Measurements from ENCODE around the gene DIAPH3.

Gene DIAPH3

GRCh38 chr13:60019119-60019993 lies 144.4 kb downstream of the DIAPH3 start:
- DNase-seq (ENCODE audit: low read depth) = no peak

- no peak for DNase-seq (ENCODE audit: low read depth)
These were observed 145.2 kb downstream of the DIAPH3 start for GRCh38 chr13:60018536-60018935.

GRCh38 chr13:60016229-60016628 lies 147.5 kb downstream of the DIAPH3 start:
- no peak for DNase-seq (ENCODE audit: low read depth)

GRCh38 chr13:60013166-60013565 lies 150.6 kb downstream of the DIAPH3 start:
- DNase-seq (ENCODE audit: low read depth) = no peak

GRCh38 chr13:60012488-60012887 lies 151.2 kb downstream of the DIAPH3 start:
- DNase-seq (ENCODE audit: low read depth) = no peak

DNA sequence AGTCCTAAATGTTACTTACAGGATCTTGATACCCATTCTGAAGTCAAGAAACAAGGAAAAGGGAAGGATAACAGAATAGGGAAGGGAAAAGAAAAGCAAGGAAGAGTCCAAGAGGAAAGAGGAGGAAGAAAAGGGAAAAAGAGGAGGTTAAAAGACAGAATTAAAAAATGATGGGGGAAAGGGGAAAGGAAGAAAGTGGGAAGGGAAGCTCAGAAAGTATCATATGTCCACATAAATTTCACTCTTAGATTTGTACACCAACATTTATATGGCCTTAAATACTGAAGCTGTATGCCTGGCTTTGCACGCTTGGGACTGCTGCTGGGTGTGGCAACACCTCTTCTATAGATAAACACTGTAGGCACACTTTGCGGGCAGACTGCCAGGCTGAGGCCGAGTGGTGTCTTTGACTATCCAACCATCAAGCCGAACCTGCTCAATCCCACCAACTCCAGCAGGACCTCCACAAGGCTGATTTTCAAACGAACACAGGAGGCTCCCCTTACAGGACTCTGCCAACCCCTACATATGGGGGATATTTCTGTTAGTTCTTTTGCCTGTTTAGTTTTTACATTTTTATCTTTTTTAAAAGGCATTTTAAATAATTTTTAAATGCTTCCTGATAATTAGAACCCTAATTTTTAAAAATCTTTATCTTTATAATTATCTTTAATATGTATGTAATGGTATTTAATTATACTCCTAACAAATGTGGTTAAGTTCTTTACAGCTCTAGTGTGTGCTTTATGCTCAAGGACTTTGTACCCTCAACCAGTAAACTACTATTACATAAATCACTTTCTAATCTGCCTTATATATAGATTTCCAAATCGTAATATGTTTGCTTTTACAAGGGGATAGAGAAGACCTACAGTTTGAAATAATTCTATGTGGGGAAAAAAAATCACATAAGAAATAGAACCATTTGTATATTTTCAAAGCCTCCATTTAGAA lies 154.2 kb downstream of the DIAPH3 start:
- DNase-seq (ENCODE audit: low read depth) = no peak

GRCh38 chr13:60001889-60002288 lies 161.8 kb downstream of the DIAPH3 start:
- DNase-seq (ENCODE audit: low read depth) = no peak

- no peak for DNase-seq (ENCODE audit: low read depth)
These were observed 162.8 kb downstream of the DIAPH3 start for GRCh38 chr13:60000976-60001375.

GRCh38 chr13:60000081-60000480 lies 163.6 kb downstream of the DIAPH3 start:
- no peak for DNase-seq (ENCODE audit: low read depth)

DNA sequence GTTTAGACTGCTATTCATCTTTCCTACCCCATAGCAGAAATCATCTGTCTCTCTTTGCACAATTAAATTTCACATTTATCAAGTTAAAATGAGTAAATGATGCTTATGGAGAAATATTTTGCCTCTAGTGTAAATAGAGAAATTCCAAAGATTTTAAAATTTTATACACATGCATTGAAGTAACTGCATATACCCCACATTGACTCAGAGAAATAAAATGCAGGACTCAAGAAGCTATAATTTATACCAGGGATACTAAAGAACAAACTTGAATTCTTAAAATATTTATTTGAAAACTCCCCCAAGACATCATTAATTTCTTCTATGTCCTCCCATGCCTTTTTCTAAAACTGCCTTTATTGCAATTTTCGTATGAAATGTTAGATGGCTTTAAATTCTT lies 165.8 kb downstream of the DIAPH3 start:
- no peak for DNase-seq (ENCODE audit: low read depth)

DNA sequence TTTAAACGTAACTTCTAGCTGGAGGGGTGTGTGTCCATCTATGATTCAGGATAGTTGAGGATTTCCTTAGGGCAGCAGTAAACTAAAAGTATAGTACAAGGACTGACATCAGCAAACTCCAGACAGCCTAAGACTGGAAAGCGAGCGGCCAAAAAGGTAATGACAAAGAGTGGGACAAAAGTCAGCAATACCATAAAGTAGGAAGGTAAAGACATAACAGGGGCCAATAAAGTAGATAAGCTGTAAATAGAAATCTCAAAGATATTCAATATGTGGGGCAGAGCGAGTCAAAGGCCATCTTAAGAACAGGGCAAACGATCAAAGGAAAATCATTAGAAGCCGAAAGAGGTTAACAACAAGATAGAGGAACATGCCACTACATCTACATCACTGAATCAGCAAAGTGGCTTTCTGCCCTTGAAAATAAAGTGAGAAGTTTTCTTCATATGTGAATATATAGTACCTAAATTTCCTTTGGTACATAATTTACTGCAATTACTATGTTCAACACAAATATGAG lies 167.2 kb downstream of the DIAPH3 start:
- DNase-seq (ENCODE audit: low read depth) = no peak

GRCh38 chr13:59991395-59991794 lies 172.3 kb downstream of the DIAPH3 start:
- DNase-seq (ENCODE audit: low read depth) = no peak

DNA sequence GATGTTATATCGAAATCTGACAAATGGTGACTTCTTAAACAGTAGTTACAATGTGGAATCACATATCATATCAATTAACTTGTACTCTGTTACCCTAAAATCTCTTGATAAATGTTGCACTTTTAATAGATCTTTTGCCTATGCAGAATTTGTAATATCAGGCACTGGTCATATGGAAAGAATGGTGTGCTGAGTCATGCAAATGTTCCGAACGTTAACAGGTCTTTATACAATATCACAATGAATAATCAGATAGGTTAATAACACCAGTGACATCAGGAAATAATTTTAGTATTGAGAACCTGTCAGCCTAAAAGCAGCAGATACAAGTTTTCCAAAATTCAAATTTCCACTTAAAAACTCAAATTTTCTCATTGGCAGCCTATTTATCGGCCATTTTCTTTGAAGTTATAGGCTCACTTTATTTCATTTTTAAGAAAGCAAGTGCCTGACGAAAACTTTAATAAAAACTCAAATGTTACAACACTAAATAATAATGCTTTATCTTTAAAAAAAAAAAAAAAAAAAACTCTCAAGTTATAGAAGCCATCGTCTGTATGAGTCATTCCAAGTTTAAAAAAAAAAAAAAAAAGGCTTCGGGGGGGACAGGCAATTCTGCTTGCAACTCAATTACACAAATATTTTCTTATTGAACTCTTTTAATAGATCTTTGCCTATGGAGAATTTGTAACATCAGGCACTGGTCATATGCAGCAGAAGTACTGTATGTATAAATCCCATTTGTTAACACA lies 180.9 kb downstream of the DIAPH3 start:
- DNase-seq (ENCODE audit: low read depth) = no peak

DNA sequence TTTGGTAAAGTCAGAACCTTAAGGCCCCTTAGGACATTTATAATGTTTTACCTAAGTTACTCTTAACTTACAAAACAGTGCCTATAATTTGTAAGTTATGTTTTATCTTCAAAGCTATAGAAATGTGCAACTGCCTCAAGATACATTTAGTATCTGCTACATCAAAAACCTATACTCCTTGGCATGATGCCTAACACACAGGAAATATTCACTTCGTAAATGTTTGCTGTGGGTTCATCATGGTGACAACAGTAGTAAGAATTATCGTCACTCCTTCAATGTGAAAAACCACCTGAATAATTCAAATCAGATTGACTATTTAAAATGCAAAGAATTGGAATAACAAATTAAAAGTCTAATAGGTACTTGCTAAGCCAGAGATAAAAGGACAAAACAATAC lies 184.1 kb downstream of the DIAPH3 start:
- no peak for DNase-seq (ENCODE audit: low read depth)

- DNase-seq (ENCODE audit: low read depth) = no peak
These were observed 184.9 kb downstream of the DIAPH3 start for GRCh38 chr13:59978862-59979261.

GRCh38 chr13:59976856-59977255 lies 186.9 kb downstream of the DIAPH3 start:
- DNase-seq (ENCODE audit: low read depth) = no peak

DNA sequence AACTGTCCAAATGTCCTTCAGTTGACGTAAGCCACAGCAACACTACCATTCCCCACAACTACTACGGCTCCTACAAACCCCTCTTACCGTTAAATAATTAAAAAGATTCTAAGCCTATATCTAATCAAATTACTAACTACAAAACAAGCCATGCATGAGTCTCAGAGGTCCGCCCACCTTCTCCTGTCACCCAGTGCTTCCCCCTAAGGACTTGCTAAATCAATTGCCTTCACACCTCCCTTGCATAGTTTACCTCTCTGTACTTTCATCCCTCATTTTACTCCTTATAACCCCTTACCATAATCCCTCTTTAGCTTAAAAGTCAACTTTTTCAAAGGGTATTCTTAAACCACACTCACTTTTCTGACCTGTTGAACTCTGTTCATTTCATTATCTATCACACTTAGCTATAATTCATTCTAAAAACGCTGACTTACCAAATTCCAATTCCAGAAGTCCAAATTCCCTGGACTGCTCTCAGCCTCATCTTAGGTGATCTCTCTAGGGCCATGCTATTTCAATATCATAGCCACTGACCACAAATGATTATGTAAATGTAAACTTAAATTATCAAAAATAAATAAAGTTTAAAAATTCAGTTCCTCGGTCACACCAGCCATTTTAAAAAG lies 187.8 kb downstream of the DIAPH3 start:
- DNase-seq (ENCODE audit: low read depth) = no peak

GRCh38 chr13:59970847-59971246 lies 192.9 kb downstream of the DIAPH3 start:
- DNase-seq (ENCODE audit: low read depth) = no peak

DNA sequence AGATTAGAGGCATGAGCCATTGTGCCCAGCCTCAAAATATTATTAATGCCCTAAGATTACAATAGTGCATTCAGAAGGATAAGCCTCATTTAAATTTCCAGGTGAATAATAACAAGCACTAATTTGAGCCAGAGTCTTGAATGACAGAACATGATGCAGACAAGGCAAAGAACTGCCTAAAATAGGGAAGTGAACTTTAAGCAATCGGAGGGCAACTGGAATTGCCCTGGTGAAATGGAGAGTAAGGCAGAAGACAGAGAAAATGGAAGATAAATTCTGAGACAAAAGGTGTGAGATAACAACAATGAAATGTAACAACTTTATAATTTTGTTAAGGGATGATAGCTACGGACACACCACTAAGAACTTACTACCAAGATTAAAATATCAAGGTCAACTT lies 199.9 kb downstream of the DIAPH3 start:
- DNase-seq (ENCODE audit: low read depth) = no peak

GRCh38 chr13:59963383-59963782 lies 200.3 kb downstream of the DIAPH3 start:
- DNase-seq (ENCODE audit: low read depth) = no peak

GRCh38 chr13:59962343-59962742 lies 201.4 kb downstream of the DIAPH3 start:
- DNase-seq (ENCODE audit: low read depth) = no peak

All from stimulated activated CD8-positive, alpha-beta memory T cell treated with anti-CD3 and anti-CD28 coated beads, Interleukin-4, amount 100 ng/mL, for 24 hours (primary cell).